Stomach (tissue), 9 donors: ENCODE measurements around the gene TADA2B. TPM values are rescaled to one million over a fixed set of nuclear protein-coding genes. Genes with fewer than 3 reads are reported as not detected.

Experiments
- DNase-seq, 2 donors: peaks; one replicate each; pipeline versions ENCODE4 v3.0.0 to v3.0.0-alpha.2; 2013 to 2019
- H3K27ac ChIP-seq, 5 donors: fragments of 200-600 bp in 4 of 5; sonication (generic) in 4 of 5; one replicate each; pipeline ENCODE4 v1.5.1; 2013 to 2019; ENCODE audit warnings: mild to moderate bottlenecking in 1 of 5, moderate library complexity in 1 of 5
- H3K27me3 ChIP-seq, 3 donors: fragments of 200-600 bp; sonication (generic); one replicate each; pipeline ENCODE4 v1.5.1; 2017 to 2019; ENCODE audit warnings: mixed run types in 1 of 3
- H3K36me3 ChIP-seq, 4 donors: fragments of 200-600 bp; sonication (generic); 1 replicate in 3 of 4; 2 replicates in 1 of 4; pipeline ENCODE4 v1.5.1; 2016 to 2019
- H3K4me1 ChIP-seq, 4 donors: fragments of 200-600 bp; sonication (generic); one replicate each; pipeline ENCODE4 v1.5.1; 2016 to 2019
- H3K4me3 ChIP-seq, 4 donors: fragments of 200-600 bp; sonication (generic) in 3 of 4; one replicate each; pipeline ENCODE4 v1.5.1; 2016 to 2019; ENCODE audit warnings: mild to moderate bottlenecking in 1 of 4
- H3K9me3 ChIP-seq, 4 donors: fragments of 200-600 bp; sonication (generic); one replicate each; pipeline ENCODE4 v1.5.1; 2016 to 2019
- EP300 ChIP-seq: sonication (generic); formaldehyde crosslinking; IDR thresholded peaks from one replicate; pipeline ENCODE4 v1.6.1; 2017; ENCODE audit warnings: antibody characterized with exemption
- POLR2A ChIP-seq, 4 donors: fragments of 450-650 bp; IDR thresholded peaks; one replicate each; pipeline ENCODE4 v1.6.1; 2016; ENCODE audit warnings: antibody characterized with exemption in 4 of 4, control low read depth in 2 of 4, mild to moderate bottlenecking in 1 of 4, moderate library complexity in 1 of 4
- POLR2AphosphoS5 ChIP-seq, 3 donors: sonication (generic); formaldehyde crosslinking; IDR thresholded peaks; one replicate each; pipeline ENCODE4 v1.6.1; 2016; ENCODE audit warnings: antibody characterized with exemption in 3 of 3
- WGBS, 5 donors: extraction: QIAGEN DNeasy Blood & Tissue Kit in 3 of 5; methylation state at CpG; one replicate each; pipeline versions ENCODE4 v1.1.5 to v1.1.7; 2013 to 2018; 5-methylcytosine and 5-hydroxymethylcytosine counted together
- intact Hi-C: fragments of 100-400 bp; cut with DNase I; formaldehyde crosslinking; loops from one replicate; pipeline ENCODE4 v1.15.1; 2023; ENCODE audit warnings: low total_unique reads
- polyA plus RNA-seq, 3 donors: library from polyadenylated mRNA; stranded (reverse); fragments of 200-250 nt; gene quantifications; one replicate each; pipeline ENCODE4 v1.2.3, GENCODE V29; 2013
- total RNA-seq, 5 donors: library from RNA; depleted of rRNA; stranded (reverse); fragments of >200 nt; gene quantifications; one replicate each; pipeline versions ENCODE4 v1.1.0 to v1.2.3, GENCODE V29; 2014 to 2016
- TF ChIP-seq, protein P1 (sequence below), 7 experiments: fragments of 450-650 bp in 4 of 7; fragments of 200-600 bp in 3 of 7; sonication (generic) in 3 of 7; IDR thresholded peaks; one replicate each; pipeline ENCODE4 v1.5.1; 2016 to 2019; ENCODE audit warnings: antibody characterized with exemption in 7 of 7, control low read depth in 2 of 7, mild to moderate bottlenecking in 1 of 7
- donor health status: healthy with polysubstance abuse.
- donor health status: Bipolar disorder and iron deficiency.
- donor health status: healthy.

TADA2B gene
- total and polyA plus RNA-seq, 8 donors: 1.2 to 73.7 (median 16.1) TPM

DNA sequence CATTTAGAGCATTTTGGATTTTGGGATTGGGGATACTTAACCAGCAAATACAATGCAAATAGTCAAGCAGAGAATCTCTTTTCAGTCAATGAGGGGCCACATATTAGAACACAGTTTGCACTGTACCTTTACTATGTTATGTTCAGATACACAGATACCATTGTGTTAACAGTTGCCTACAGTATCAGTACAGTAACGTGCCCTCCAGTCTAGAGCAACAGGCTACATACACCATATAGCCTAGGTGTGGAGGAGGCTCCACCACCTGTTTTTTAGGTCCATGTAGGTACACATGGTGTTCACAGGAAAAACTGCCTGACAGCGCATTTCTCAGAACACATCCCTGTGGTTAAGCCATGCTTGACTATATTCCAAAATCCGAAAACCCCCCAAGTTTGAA lies 15.6 kb downstream of the TADA2B start:
- Histone ChIP-seq H3K9me3 (no peaks in the 10 kb centered on the region), H3K36me3 (peaks cover 48 to 97% (median 87%) of the 10 kb centered on the region in 4 donors), H3K27ac (no peak overlapping the region), H3K27me3 (no peaks in the 10 kb centered on the region), H3K4me1 (peaks cover 0 to 22% (median 8%) of the 10 kb centered on the region in 4 donors), H3K4me3 (no peak overlapping the region)
- intact Hi-C loops: no loop called here
- DNase-seq: no peak
- 76 to 89% (median 83%) methylated on average over 3 of the region's 3 CpGs for WGBS, 5 donors
- no peak for TF ChIP-seq POLR2A (IDR thresholded peaks at IDR 0.05)
- TF ChIP-seq EP300: no peak

DNA sequence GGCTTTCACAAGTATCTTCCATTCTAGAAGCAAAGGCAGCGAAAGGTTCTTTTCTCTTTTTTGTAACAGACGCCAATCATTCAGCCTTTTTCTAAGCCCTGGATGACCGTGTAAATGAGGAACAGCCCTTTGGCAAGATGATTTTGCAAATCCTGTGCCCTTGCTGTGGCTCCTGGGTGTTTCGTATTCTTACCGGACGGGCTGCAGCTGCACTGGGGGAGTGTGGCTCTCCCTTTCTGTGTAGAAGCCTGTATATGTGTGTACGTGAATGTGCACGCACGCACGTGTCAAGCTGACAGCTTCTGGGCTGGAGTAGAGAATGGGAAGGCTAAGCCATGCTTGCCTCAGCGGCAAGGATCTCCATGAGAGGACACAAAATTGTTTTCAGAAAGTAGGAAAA lies 16.5 kb downstream of the TADA2B start:
- TF ChIP-seq, protein P1, sequence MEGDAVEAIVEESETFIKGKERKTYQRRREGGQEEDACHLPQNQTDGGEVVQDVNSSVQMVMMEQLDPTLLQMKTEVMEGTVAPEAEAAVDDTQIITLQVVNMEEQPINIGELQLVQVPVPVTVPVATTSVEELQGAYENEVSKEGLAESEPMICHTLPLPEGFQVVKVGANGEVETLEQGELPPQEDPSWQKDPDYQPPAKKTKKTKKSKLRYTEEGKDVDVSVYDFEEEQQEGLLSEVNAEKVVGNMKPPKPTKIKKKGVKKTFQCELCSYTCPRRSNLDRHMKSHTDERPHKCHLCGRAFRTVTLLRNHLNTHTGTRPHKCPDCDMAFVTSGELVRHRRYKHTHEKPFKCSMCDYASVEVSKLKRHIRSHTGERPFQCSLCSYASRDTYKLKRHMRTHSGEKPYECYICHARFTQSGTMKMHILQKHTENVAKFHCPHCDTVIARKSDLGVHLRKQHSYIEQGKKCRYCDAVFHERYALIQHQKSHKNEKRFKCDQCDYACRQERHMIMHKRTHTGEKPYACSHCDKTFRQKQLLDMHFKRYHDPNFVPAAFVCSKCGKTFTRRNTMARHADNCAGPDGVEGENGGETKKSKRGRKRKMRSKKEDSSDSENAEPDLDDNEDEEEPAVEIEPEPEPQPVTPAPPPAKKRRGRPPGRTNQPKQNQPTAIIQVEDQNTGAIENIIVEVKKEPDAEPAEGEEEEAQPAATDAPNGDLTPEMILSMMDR (IDR thresholded peaks at IDR 0.05): no peak
- TF ChIP-seq POLR2AphosphoS5 (IDR thresholded peaks at IDR 0.05) (no peak), POLR2A (IDR thresholded peaks at IDR 0.05) (no peak), EP300 (no peak)

DNA sequence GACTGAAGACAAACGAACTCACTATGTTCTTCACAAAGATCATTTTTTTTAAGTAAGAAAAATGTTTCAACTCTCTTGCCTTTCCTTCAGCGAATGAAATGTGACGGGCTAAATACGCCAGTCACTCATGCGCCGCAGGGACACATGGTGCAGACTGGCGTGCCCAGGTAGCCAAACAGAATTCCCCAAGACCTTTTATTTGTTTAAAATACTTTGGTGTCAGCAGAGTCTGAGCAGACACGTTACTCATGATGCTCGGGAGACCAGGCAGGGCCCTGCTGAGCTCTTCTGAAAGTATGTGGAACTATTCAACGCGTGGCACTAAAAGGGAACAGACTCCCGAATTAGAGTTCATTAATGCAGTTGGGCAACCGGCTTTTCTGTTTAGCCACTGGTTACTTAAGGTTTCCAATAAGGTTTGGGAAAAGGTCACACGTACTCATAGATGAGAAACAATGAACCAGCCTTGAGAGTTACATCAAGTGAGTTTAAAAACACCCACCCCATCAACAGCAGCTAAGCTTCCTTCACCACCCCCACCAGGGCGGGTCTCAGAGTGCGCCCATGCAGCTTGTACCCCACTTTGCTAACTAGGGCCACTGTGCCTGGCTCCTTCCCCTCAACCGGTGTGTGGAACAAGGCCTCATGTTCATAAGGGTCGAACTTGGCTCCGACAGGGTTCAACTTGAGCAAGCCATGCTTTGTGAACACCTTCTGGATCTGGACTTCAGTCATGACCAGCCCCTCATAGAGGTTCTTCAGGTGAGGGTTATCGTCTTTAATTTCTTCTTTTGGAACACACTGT lies 17.4 kb downstream of the TADA2B start:
- Histone ChIP-seq H3K27ac (peak overlapping the region in 2 of 5 donors; percentile 41 to 62), H3K36me3 (peaks cover 43 to 87% (median 81%) of the 10 kb centered on the region in 4 donors), H3K9me3 (no peaks in the 10 kb centered on the region), H3K4me3 (no peak overlapping the region), H3K27me3 (no peaks in the 10 kb centered on the region), H3K4me1 (peaks cover 0 to 33% (median 17%) of the 10 kb centered on the region in 4 donors)
- 76 to 86% (median 85%) methylated on average over 20 of the region's 20 CpGs for WGBS, 5 donors
- intact Hi-C loops: no loop called here
- no peak for TF ChIP-seq EP300
- TF ChIP-seq POLR2AphosphoS5 (IDR thresholded peaks at IDR 0.05): peak in 1 of 3 donors; percentile 5
- TF ChIP-seq, protein P1 (IDR thresholded peaks at IDR 0.05): no peak
- TF ChIP-seq POLR2A (IDR thresholded peaks at IDR 0.05): no peak
- no peak for DNase-seq

More for the DNA sequence above, 16.5 kb downstream of the TADA2B start:
- Histone ChIP-seq H3K9me3 (no peaks in the 10 kb centered on the region), H3K36me3 (peaks cover 46 to 92% (median 87%) of the 10 kb centered on the region in 4 donors), H3K27me3 (no peaks in the 10 kb centered on the region), H3K27ac (peak overlapping the region in 2 of 5 donors; percentile 41 to 55), H3K4me3 (no peak overlapping the region), H3K4me1 (peaks cover 0 to 25% (median 11%) of the 10 kb centered on the region in 4 donors)
- DNase-seq: no peak
- 72 to 84% (median 79%) methylated on average over 11 of the region's 11 CpGs for WGBS, 5 donors
- intact Hi-C loops: no loop called here

DNA sequence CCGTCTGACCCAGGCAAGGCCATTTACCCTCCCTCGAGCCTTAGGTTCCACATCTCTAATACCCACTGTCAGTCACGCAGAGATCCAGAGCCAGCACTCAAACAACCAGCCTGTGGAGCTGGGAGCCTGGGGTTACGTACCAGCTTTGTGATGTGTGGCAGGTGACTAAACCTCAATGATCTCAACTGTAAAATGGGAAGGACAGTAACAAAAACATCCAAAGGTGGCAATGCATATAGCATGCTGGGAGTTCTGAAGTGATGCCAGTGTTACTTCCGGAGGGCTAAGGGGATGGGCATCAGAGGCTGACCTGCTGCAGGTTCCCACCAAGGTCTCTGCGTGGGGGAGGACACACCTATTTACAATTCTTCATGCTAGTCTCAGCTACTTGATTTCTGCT lies 18.6 kb downstream of the TADA2B start:
- DNase-seq: no peak
- Histone ChIP-seq H3K27me3 (no peaks in the 10 kb centered on the region), H3K36me3 (peaks cover 39 to 74% (median 69%) of the 10 kb centered on the region in 4 donors), H3K4me1 (peaks cover 11 to 46% (median 28%) of the 10 kb centered on the region in 4 donors), H3K27ac (peak overlapping the region in 2 of 5 donors; percentile 1 to 62), H3K9me3 (no peaks in the 10 kb centered on the region), H3K4me3 (no peak overlapping the region)
- TF ChIP-seq EP300 (no peak), POLR2AphosphoS5 (IDR thresholded peaks at IDR 0.05) (no peak), POLR2A (IDR thresholded peaks at IDR 0.05) (no peak)
- TF ChIP-seq, protein P1 (IDR thresholded peaks at IDR 0.05): no peak
- intact Hi-C loops: no loop called here
- WGBS, 5 donors: 86 to 93% (median 91%) methylated on average over 6 of the region's 6 CpGs
